Upper lobe of right lung (tissue), 1 donor: ENCODE data around the gene SLC38A3. TPM values are rescaled to one million over a fixed set of nuclear protein-coding genes. Genes with fewer than 3 reads are reported as not detected.

ENCODE experiments used
- ATAC-seq: fragments of 200-7000 bp; cut with Tn5 transposase; one replicate; pipeline ENCODE4 v1.9.1; 2020; ENCODE audit warnings: mild to moderate bottlenecking, moderate library complexity
- DNase-seq: peaks from one replicate; pipeline ENCODE4 v3.0.0-alpha.2; 2020
- H3K27ac ChIP-seq: fragments of 200-600 bp; one replicate; pipeline ENCODE4 v1.8.0; 2022
- H3K27me3 ChIP-seq: fragments of 200-600 bp; one replicate; pipeline ENCODE4 v1.8.0; 2022; ENCODE audit warnings: mild to moderate bottlenecking
- H3K36me3 ChIP-seq: fragments of 200-600 bp; one replicate; pipeline ENCODE4 v1.8.0; 2022
- H3K4me1 ChIP-seq: fragments of 200-600 bp; one replicate; pipeline ENCODE4 v1.8.0; 2022
- H3K4me3 ChIP-seq: fragments of 200-600 bp; one replicate; pipeline ENCODE4 v1.8.0; 2022; ENCODE audit warnings: mild to moderate bottlenecking
- H3K9me3 ChIP-seq: fragments of 200-600 bp; one replicate; pipeline ENCODE4 v1.8.0; 2022
- CTCF ChIP-seq: fragments of 200-600 bp; IDR thresholded peaks from one replicate; pipeline ENCODE4 v1.8.0; 2022; ENCODE audit warnings: antibody characterized with exemption
- intact Hi-C: fragments of 100-400 bp; cut with DNase I; formaldehyde crosslinking; loops from one replicate; pipeline ENCODE4 v1.11.0; 2022
- total RNA-seq: library from RNA; stranded (reverse); fragmentation: NEBNext Ultra II Directional; extraction: Animal tissue kit (Norgen Biotek cat#: 25700); gene quantifications from one replicate; pipeline ENCODE4 v1.2.1, GENCODE V29; 2021
- donor health status: DM: no; HTN: yes; CAD: no; lungs with severe emphysema.

SLC38A3 gene
- total RNA-seq, 1 donor from 2014 or later, result not detected

- Histone ChIP-seq H3K4me1 (peaks cover 11% of the 10 kb centered on the region), H3K36me3 (no peaks in the 10 kb centered on the region), H3K9me3 (no peaks in the 10 kb centered on the region), H3K4me3 (no peak overlapping the region), H3K27me3 (peaks cover 31% of the 10 kb centered on the region), H3K27ac (no peak overlapping the region)
- no peak for TF ChIP-seq CTCF
- DNase-seq, result no peak
- intact Hi-C loops, result loop anchor here (5.0 kb wide), 2 partner anchors 34 to 79 kb away; no protein-coding TSS in a partner anchor
- ATAC-seq, result no peak
These were observed 11.3 kb upstream of the SLC38A3 start for GRCh38 chr3:50193746-50194127.

GRCh38 chr3:50194128-50194902 lies 10.8 kb upstream of the SLC38A3 start:
- H3K27me3 ChIP-seq, result peaks cover 31% of the 10 kb centered on the region
- H3K9me3 ChIP-seq, result no peaks in the 10 kb centered on the region
- H3K4me3 ChIP-seq, result no peak overlapping the region
- DNase-seq (peak; percentile 82), ATAC-seq (peak; percentile 71)
- intact Hi-C loops, result loop anchor here (5.0 kb wide), 2 partner anchors 33 to 78 kb away; no protein-coding TSS in a partner anchor
- H3K27ac ChIP-seq, result no peak overlapping the region
- H3K4me1 ChIP-seq, result peaks cover 11% of the 10 kb centered on the region
- peak; percentile 75 for TF ChIP-seq CTCF
- no peaks in the 10 kb centered on the region for H3K36me3 ChIP-seq

GRCh38 chr3:50194903-50195500 lies 10.1 kb upstream of the SLC38A3 start:
- H3K27ac ChIP-seq, result no peak overlapping the region
- DNase-seq (no peak), ATAC-seq (peak; percentile 19)
- H3K36me3 ChIP-seq, result no peaks in the 10 kb centered on the region
- H3K9me3 ChIP-seq, result no peaks in the 10 kb centered on the region
- H3K4me3 ChIP-seq, result no peak overlapping the region
- no peak for TF ChIP-seq CTCF
- peaks cover 11% of the 10 kb centered on the region for H3K4me1 ChIP-seq
- H3K27me3 ChIP-seq, result peaks cover 31% of the 10 kb centered on the region
- intact Hi-C loops, result loop anchor here (5.0 kb wide), 2 partner anchors 32 to 77 kb away; no protein-coding TSS in a partner anchor

- H3K36me3 ChIP-seq, result no peaks in the 10 kb centered on the region
- no peak overlapping the region for H3K4me3 ChIP-seq
- DNase-seq (no peak), ATAC-seq (no peak)
- TF ChIP-seq CTCF, result no peak
- no peak overlapping the region for H3K27ac ChIP-seq
- peaks cover 11% of the 10 kb centered on the region for H3K4me1 ChIP-seq
- intact Hi-C loops, result no loop called here
- peaks cover 31% of the 10 kb centered on the region for H3K27me3 ChIP-seq
- no peaks in the 10 kb centered on the region for H3K9me3 ChIP-seq
These were observed 9.4 kb upstream of the SLC38A3 start for GRCh38 chr3:50195501-50196252.

GRCh38 chr3:50196253-50196801 lies 8.7 kb upstream of the SLC38A3 start:
- peaks cover 11% of the 10 kb centered on the region for H3K4me1 ChIP-seq
- H3K27me3 ChIP-seq, result peaks cover 31% of the 10 kb centered on the region
- H3K4me3 ChIP-seq, result no peak overlapping the region
- no peak for ATAC-seq
- no peaks in the 10 kb centered on the region for H3K36me3 ChIP-seq
- TF ChIP-seq CTCF, result no peak
- no peak overlapping the region for H3K27ac ChIP-seq
- no peaks in the 10 kb centered on the region for H3K9me3 ChIP-seq
- intact Hi-C loops, result no loop called here
- DNase-seq, result no peak
